ENCODE measurements around the gene RBPMS2. TPM values are rescaled to one million over a fixed set of nuclear protein-coding genes. Genes with fewer than 3 reads are reported as not detected.
"Not testable (repeated sequence)": the region's sequence is repeated elsewhere in the genome, so short reads cannot be mapped to it uniquely, and the experiment has no call there.

Gene RBPMS2
- 3.7 TPM for total RNA-seq

DNA sequence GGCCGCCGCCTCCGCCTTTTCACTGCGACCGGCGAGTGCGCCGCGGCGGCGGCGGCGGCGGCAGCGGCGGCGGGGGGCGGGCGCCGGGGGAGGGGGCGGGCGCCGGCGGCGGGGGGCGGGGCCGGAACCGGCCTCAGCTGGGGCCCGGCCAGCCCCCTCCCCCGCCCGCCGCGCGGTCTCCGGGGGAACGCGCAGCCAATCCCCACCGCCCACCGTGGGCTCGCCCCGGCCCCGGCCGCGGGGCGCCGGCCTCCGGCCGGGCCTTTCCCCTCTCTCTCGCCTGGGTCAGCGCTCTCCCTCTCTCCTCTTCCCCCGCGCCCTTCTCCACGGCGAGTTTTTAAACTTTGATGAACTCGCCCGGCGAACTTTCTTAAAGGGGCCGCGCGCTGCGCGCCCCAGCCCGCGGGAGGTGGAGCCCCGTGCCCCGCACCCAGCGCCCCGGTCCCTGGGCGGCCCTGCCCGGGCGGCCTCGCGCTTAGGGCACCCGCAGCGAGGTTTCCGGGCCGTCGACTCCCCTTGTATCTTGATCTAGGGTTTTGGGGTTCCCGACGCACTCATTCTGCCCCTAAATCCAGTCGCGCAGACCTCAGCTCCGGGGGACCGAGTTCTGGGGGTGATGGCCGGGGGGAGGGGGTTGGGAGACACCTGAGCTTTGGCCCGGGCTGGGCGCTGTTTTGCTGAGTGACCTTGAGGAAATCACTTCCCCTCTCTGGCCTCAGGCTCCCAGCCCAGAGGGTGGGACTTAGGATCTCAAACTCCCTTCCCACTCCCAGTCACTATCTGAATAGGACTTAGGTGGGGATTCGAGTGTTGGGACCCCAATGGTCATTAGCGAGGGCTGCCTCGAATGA, at the start of gene RBPMS2:
Gene RBPMS2 (minus strand): TSS at position 39 of the 851 bp plus-strand sequence. CDS start 270 bp downstream, outside the sequence.
- no peak for DNase-seq (ENCODE audit: extremely low spot score in 2 of 2)

DNA sequence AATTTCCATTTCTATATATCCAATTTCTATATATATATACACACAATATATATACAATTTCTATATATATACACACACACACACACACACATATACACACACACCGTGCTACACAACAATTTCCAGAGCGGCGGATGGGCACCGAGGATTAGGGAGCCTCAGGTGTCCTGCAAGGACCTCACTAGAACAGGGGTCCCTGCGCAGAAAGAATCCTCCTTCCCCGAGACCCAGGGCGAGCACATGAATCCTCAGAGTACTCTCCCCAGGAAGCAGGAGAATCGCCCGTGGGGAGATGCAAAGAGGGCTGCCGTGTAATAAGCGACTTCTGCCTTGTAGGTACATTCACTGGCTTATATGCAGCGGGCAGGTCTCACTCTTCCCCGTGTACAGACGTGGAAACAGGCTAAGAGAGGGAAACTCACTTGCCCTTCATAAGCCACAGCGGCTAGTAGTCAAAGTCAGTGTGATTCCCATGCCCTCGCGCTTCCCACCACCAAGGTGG, 49.6 kb upstream of the RBPMS2 start:
- Histone ChIP-seq H3K27me3 (no peaks in the 10 kb centered on the region), H3K36me3 (no peaks in the 10 kb centered on the region), H3K4me3 (peak overlapping the region; percentile 43), H3K27ac (peak overlapping the region; percentile 25), H3K4me1 (peaks cover 20% of the 10 kb centered on the region), H3K9me3 (no peaks in the 10 kb centered on the region)
- no peak for DNase-seq (ENCODE audit: extremely low spot score in 2 of 2)
- intact Hi-C loops (cut with DNase I): no loop called here
- TF ChIP-seq, protein P1, sequence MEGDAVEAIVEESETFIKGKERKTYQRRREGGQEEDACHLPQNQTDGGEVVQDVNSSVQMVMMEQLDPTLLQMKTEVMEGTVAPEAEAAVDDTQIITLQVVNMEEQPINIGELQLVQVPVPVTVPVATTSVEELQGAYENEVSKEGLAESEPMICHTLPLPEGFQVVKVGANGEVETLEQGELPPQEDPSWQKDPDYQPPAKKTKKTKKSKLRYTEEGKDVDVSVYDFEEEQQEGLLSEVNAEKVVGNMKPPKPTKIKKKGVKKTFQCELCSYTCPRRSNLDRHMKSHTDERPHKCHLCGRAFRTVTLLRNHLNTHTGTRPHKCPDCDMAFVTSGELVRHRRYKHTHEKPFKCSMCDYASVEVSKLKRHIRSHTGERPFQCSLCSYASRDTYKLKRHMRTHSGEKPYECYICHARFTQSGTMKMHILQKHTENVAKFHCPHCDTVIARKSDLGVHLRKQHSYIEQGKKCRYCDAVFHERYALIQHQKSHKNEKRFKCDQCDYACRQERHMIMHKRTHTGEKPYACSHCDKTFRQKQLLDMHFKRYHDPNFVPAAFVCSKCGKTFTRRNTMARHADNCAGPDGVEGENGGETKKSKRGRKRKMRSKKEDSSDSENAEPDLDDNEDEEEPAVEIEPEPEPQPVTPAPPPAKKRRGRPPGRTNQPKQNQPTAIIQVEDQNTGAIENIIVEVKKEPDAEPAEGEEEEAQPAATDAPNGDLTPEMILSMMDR (IDR thresholded peaks at IDR 0.05): no peak
- TF ChIP-seq POLR2A (IDR thresholded peaks at IDR 0.05): no peak
- TF ChIP-seq POLR2AphosphoS5 (IDR thresholded peaks at IDR 0.05; ENCODE audit: insufficient read depth in 1 of 2, low read depth in 1 of 2): no peak

More for the DNA sequence above, at the start of gene RBPMS2:
- H3K27me3 ChIP-seq: no peaks in the 10 kb centered on the region
- TF ChIP-seq, protein P1 (IDR thresholded peaks at IDR 0.05): no peak
- TF ChIP-seq POLR2A (IDR thresholded peaks at IDR 0.05) (no peak), POLR2AphosphoS5 (IDR thresholded peaks at IDR 0.05; ENCODE audit: insufficient read depth in 1 of 2, low read depth in 1 of 2) (no peak)
- peaks cover 14% of the 10 kb centered on the region for H3K4me1 ChIP-seq
- no peaks in the 10 kb centered on the region for H3K9me3 ChIP-seq
- H3K27ac ChIP-seq: peak within 1 kb of the TSS; percentile 81
- intact Hi-C loops (cut with DNase I): no loop called here
- H3K36me3 ChIP-seq: no peaks in the 10 kb centered on the region
- peak within 1 kb of the TSS; percentile 61 to 89 for H3K4me3 ChIP-seq

DNA sequence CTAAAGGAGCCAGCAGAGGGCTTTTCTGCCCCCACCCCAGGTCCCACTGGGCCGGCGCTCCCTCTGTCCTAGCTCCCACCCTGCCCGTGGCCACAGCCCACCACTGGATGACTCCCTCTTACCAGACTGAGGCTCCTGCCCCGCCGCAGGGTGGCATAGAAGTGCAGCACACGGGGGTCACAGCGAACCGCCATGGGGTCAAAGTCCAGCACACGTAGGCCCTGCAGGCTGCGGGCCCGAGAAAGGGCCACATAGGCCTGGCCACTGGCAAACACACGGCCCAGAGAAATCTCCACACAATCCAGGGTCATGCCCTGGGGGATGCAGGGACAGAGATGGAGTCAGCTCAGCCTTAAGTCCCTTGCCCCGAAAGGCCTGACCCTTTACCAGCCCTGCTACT, 41.1 kb upstream of the RBPMS2 start:
- Histone ChIP-seq H3K4me1 (no peaks in the 10 kb centered on the region), H3K27me3 (no peaks in the 10 kb centered on the region), H3K4me3 (no peak overlapping the region), H3K36me3 (no peaks in the 10 kb centered on the region), H3K27ac (no peak overlapping the region), H3K9me3 (no peaks in the 10 kb centered on the region)
- no peak for DNase-seq (ENCODE audit: extremely low spot score in 2 of 2)
- TF ChIP-seq POLR2A (IDR thresholded peaks at IDR 0.05): no peak
- TF ChIP-seq, protein P1 (IDR thresholded peaks at IDR 0.05): no peak
- no peak for TF ChIP-seq POLR2AphosphoS5 (IDR thresholded peaks at IDR 0.05; ENCODE audit: insufficient read depth in 1 of 2, low read depth in 1 of 2)
- intact Hi-C loops (cut with DNase I): no loop called here

DNA sequence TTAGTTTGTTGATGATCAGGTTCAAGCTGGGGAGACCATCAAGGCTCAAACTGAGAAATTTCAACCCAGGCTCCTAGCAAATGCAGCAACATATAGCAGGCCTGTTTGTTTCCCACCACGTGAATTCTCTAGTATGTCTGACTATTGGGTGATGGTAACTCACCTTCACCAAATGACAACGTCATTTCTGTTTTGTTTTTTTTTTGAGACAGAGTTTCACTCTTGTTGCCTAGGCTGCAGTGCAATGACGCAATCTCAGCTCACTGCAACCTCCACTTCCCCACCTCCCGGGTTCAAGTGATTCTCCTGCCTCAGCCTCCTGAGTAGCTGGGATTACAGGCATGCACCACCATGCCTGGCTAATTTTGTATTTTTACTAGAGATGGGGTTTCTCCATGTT, 39.6 kb upstream of the RBPMS2 start:
- H3K27me3 ChIP-seq; H3K36me3 ChIP-seq; intact Hi-C loops (cut with DNase I); H3K27ac ChIP-seq; H3K9me3 ChIP-seq; H3K4me3 ChIP-seq; H3K4me1 ChIP-seq; DNase-seq (ENCODE audit: extremely low spot score in 2 of 2): not testable (repeated sequence)

DNA sequence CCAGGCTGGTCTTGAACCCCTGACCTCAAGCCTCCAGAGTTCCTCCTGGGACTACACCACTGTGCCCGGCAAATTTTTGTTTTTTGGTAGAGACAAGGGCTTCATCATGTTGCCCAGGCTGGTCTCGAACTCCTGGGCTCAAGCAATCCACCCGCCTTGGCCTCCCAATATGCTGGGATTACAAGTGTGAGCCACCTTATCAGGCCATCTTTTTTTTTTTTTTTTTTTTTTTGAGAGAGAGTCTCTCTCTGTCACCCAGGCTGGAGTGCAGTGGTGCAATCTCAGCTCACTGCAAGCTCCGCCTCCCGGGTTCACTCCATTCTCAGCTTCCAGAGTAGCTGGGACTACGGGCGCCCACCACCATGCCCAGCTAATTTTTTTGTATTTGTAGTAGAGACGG, 38.9 kb upstream of the RBPMS2 start:
- H3K36me3 ChIP-seq; H3K27me3 ChIP-seq; H3K4me1 ChIP-seq; H3K9me3 ChIP-seq; H3K4me3 ChIP-seq; H3K27ac ChIP-seq; intact Hi-C loops (cut with DNase I); DNase-seq (ENCODE audit: extremely low spot score in 2 of 2): not testable (repeated sequence)

DNA sequence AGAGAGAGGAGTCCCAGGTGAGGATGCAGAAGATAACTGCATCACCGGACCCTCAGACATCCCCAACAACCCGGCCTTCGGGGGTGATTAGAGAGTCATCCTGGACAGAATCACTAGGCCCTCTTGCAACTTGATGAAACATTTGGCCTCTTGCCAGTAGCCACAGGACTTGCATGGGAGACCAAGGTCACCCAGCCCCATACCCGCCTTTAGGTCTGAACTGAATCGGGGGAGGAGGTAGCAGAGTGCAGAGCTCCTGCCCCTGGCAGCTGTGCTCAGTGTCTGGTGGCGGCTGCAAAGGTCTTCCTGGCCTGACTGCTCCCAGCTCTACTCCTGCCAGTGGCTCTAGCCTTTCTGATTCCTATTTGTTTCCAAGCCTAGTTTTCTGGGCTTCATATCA, 37.7 kb upstream of the RBPMS2 start:
- Histone ChIP-seq H3K4me1 (peaks cover 5% of the 10 kb centered on the region), H3K27ac (no peak overlapping the region), H3K36me3 (no peaks in the 10 kb centered on the region), H3K9me3 (no peaks in the 10 kb centered on the region), H3K27me3 (no peaks in the 10 kb centered on the region), H3K4me3 (no peak overlapping the region)
- no peak for DNase-seq (ENCODE audit: extremely low spot score in 2 of 2)
- intact Hi-C loops (cut with DNase I): no loop called here
- TF ChIP-seq POLR2AphosphoS5 (IDR thresholded peaks at IDR 0.05; ENCODE audit: insufficient read depth in 1 of 2, low read depth in 1 of 2) (no peak), POLR2A (IDR thresholded peaks at IDR 0.05) (no peak)
- TF ChIP-seq, protein P1 (IDR thresholded peaks at IDR 0.05): no peak
